Thyroid gland (tissue), 4 donors: ENCODE results near the gene TBC1D17.

Experiments
- POLR2A ChIP-seq, 2 donors: fragments of 450-650 bp; IDR thresholded peaks; one replicate each; pipeline ENCODE4 v1.6.1; 2017; ENCODE audit warnings: antibody characterized with exemption in 2 of 2, mild to moderate bottlenecking in 2 of 2, moderate library complexity in 1 of 2
- TF ChIP-seq, protein P1 (sequence below), 6 experiments: fragments of 200-600 bp in 3 of 6; fragments of 450-650 bp in 3 of 6; sonication (generic) in 3 of 6; IDR thresholded peaks; one replicate each; pipeline ENCODE4 v1.5.1; 2016 to 2019; ENCODE audit warnings: antibody characterized with exemption in 6 of 6, mild to moderate bottlenecking in 2 of 6, inconsistent platforms in 1 of 6, moderate library complexity in 1 of 6

- TF ChIP-seq, protein P1, sequence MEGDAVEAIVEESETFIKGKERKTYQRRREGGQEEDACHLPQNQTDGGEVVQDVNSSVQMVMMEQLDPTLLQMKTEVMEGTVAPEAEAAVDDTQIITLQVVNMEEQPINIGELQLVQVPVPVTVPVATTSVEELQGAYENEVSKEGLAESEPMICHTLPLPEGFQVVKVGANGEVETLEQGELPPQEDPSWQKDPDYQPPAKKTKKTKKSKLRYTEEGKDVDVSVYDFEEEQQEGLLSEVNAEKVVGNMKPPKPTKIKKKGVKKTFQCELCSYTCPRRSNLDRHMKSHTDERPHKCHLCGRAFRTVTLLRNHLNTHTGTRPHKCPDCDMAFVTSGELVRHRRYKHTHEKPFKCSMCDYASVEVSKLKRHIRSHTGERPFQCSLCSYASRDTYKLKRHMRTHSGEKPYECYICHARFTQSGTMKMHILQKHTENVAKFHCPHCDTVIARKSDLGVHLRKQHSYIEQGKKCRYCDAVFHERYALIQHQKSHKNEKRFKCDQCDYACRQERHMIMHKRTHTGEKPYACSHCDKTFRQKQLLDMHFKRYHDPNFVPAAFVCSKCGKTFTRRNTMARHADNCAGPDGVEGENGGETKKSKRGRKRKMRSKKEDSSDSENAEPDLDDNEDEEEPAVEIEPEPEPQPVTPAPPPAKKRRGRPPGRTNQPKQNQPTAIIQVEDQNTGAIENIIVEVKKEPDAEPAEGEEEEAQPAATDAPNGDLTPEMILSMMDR (IDR thresholded peaks at IDR 0.05) = no peak
- no peak for TF ChIP-seq POLR2A (IDR thresholded peaks at IDR 0.05)
Observed at GRCh38 chr19:49857061-49857837, 20.3 kb upstream of the TBC1D17 start.
